A549 (cell line): ENCODE data around the gene ADK.

ENCODE experiments used
- RFX5 ChIP-seq: fragments of 450-650 bp; IDR thresholded peaks from 2 replicates; pipeline ENCODE4 v1.7.1; 2014; ENCODE audit warnings: antibody characterized with exemption, mild to moderate bottlenecking, moderate library complexity
- TF ChIP-seq, protein P1 (sequence below): fragments of >200 bp; sonication (Bioruptor Twin); formaldehyde crosslinking; IDR thresholded peaks from 3 replicates; pipeline ENCODE4 v1.5.1; 2016

GRCh38 chr10:74377476-74377875 lies 226.5 kb downstream of the ADK start:
- TF ChIP-seq RFX5: no peak
- TF ChIP-seq, protein P1, sequence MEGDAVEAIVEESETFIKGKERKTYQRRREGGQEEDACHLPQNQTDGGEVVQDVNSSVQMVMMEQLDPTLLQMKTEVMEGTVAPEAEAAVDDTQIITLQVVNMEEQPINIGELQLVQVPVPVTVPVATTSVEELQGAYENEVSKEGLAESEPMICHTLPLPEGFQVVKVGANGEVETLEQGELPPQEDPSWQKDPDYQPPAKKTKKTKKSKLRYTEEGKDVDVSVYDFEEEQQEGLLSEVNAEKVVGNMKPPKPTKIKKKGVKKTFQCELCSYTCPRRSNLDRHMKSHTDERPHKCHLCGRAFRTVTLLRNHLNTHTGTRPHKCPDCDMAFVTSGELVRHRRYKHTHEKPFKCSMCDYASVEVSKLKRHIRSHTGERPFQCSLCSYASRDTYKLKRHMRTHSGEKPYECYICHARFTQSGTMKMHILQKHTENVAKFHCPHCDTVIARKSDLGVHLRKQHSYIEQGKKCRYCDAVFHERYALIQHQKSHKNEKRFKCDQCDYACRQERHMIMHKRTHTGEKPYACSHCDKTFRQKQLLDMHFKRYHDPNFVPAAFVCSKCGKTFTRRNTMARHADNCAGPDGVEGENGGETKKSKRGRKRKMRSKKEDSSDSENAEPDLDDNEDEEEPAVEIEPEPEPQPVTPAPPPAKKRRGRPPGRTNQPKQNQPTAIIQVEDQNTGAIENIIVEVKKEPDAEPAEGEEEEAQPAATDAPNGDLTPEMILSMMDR: no peak
